ENCODE data around the gene IQGAP2. TPM values are rescaled to one million over a fixed set of nuclear protein-coding genes. Genes with fewer than 3 reads are reported as not detected.

The IQGAP2 gene
- total RNA-seq, 6 experiments from 2014 or later = 96.4 to 152 (median 123) TPM

DNA sequence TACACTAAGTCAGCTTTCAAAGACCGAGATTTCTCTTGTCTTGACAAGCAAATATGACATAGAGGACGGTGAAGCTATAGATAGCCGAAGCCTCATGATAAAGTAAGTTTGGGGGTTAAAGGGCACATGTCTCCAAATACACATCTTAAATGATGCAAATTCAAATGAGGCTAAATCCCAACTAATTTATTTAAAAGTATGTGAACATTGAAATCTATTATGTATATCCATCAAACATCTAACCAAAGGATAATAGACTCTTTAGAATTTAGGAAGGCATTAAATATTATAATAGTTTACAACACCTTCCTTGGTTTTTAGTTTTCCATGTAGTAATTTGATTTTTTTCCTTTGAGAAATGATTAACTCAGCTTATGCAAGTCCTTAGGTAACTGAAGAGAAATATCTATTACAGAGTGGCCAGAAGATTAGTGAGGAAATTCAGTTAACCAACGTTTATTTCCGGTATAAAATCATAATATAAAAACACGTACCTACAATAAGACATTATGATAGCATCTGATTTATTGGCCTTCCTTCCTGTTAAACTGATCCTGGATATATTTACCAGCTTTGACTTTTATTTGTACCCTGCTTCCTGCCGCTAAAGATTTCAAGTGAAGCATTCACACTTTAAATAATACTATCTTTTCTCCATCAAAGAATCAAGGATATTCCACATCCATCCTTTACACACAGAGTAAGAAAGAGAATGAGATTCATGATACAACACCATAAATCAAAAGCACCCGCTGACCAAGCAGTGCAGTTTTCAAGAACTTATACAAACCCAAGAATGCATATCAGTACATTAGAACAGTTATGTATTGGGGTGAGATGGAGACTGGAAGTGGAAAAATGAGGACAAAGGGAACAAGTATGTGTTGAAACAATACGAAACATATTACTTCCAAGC is 281.0 kb downstream of the IQGAP2 start:
- WGBS (ENCODE audit: insufficient coverage, low coverage, low lambda C conversion rate, missing lambda C conversion rate) = 34% methylated on average over 9 of the region's 9 CpGs
- intact Hi-C loops (cut with DNase I) = no loop called here
- no peak for DNase-seq

DNA sequence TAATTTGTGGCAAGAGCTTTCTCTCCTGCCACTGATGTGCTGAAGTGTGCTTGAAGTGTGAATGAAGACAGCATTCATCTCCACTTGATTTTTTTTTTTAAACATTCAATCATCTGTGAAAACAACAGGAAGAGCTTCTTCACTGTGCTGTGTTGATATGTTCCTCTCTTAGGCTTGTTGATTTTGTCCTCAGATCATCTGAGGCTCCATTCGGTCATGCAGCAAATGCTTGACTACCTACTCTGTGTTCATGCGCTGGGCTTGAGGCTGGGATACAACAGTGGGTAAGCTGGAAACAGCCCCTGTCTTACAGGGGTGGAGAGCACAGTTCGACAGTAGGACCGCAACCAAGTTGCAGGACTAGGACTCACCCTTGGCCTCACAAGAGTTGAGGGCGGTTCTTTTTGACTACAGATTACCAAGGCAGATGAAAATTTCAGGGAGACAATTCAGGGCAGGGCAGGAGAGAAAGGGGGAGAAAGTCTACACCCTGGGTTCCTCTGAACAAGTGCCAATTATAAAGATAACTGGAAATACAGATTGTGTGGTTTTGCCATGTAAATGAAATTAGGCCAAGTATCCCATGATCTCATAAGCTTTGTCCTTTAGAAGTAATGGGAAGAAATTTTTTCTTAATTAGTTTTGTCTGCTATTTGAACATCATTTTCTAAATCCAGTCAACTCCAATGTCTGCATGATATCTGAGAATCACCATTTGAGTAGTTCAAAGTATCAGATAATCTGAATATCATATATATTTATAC is 281.9 kb downstream of the IQGAP2 start:
- H3K9me3 ChIP-seq = no peaks in the 10 kb centered on the region
- DNase-seq (no peak), ATAC-seq (peak in 2 of 4 donors; percentile 10 to 59)
- intact Hi-C loops (cut with DNase I) = no loop called here
- TF ChIP-seq POLR2A (IDR thresholded peaks at IDR 0.05) = no peak
- TF ChIP-seq, protein P1, sequence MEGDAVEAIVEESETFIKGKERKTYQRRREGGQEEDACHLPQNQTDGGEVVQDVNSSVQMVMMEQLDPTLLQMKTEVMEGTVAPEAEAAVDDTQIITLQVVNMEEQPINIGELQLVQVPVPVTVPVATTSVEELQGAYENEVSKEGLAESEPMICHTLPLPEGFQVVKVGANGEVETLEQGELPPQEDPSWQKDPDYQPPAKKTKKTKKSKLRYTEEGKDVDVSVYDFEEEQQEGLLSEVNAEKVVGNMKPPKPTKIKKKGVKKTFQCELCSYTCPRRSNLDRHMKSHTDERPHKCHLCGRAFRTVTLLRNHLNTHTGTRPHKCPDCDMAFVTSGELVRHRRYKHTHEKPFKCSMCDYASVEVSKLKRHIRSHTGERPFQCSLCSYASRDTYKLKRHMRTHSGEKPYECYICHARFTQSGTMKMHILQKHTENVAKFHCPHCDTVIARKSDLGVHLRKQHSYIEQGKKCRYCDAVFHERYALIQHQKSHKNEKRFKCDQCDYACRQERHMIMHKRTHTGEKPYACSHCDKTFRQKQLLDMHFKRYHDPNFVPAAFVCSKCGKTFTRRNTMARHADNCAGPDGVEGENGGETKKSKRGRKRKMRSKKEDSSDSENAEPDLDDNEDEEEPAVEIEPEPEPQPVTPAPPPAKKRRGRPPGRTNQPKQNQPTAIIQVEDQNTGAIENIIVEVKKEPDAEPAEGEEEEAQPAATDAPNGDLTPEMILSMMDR (IDR thresholded peaks at IDR 0.05) = no peak
- peaks cover 0 to 12% (median under 1%) of the 10 kb centered on the region in 4 donors for H3K36me3 ChIP-seq
- no peak overlapping the region for H3K27ac ChIP-seq
- H3K4me1 ChIP-seq = peaks cover 0 to 9% (median 4%) of the 10 kb centered on the region in 4 donors
- H3K4me3 ChIP-seq = no peak overlapping the region
- no peaks in the 10 kb centered on the region for H3K27me3 ChIP-seq
- 69% methylated on average over 2 of the region's 5 CpGs for WGBS (ENCODE audit: insufficient coverage, low coverage, low lambda C conversion rate, missing lambda C conversion rate)

More for the DNA sequence above, 281.0 kb downstream of the IQGAP2 start:
- Histone ChIP-seq H3K4me1 (peaks cover 0 to 9% (median 4%) of the 10 kb centered on the region in 4 donors), H3K36me3 (peaks cover 0 to 12% (median 0%) of the 10 kb centered on the region in 4 donors), H3K4me3 (no peak overlapping the region), H3K27ac (no peak overlapping the region), H3K9me3 (no peaks in the 10 kb centered on the region), H3K27me3 (no peaks in the 10 kb centered on the region)
- ATAC-seq = peak; percentile 27 to 66 (median 49)
- TF ChIP-seq POLR2A (IDR thresholded peaks at IDR 0.05) = no peak
- TF ChIP-seq, protein P1 (IDR thresholded peaks at IDR 0.05) = no peak

DNA sequence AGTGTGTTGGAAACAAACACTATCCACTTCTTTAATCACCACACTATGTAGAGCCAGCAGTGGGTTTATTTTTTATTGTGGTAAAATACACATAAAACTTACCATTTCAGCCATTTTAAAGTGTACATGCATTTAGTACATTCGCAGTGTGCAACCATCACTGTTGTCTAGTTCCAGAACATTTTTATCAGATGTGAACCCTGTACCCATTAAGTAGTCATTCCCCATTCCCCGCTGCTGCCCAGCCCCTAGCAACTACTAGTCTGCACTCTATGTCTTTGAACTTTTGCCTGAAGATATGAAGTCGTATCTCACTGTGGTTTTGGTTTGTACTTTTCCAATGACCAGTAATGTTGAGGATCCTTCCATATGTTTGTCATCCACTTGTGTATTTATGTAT is 282.6 kb downstream of the IQGAP2 start:
- intact Hi-C loops (cut with DNase I) = no loop called here
- Histone ChIP-seq H3K27me3 (no peaks in the 10 kb centered on the region), H3K9me3 (no peaks in the 10 kb centered on the region), H3K36me3 (peaks cover 0 to 12% (median 3%) of the 10 kb centered on the region in 4 donors), H3K27ac (no peak overlapping the region), H3K4me1 (peaks cover 0 to 9% (median 4%) of the 10 kb centered on the region in 4 donors), H3K4me3 (no peak overlapping the region)
- TF ChIP-seq POLR2A (IDR thresholded peaks at IDR 0.05) = no peak
- TF ChIP-seq, protein P1 (IDR thresholded peaks at IDR 0.05) = no peak
- WGBS (ENCODE audit: insufficient coverage, low coverage, low lambda C conversion rate, missing lambda C conversion rate) = 68% methylated on average over 3 of the region's 3 CpGs
- ATAC-seq = no peak
- DNase-seq = no peak

DNA sequence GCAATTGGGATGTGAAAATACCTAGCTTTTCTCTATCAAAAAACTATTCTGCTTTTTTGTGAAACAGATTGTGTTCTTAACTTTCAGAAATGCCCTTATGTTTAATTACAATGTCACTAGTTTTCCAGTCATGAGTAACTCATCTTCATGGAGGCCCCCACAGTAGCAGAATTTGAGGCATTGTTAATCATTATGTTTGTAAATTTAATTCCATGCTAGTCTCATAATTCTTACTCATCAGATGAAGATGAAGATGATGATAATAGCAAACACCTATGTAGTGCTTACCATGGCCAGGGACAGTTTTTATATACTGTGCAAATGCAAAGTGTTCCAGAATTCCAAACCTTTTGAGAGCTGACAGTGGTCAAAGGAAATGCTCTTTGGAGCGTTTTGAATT is 285.1 kb downstream of the IQGAP2 start:
- DNase-seq (no peak), ATAC-seq (no peak)
- Histone ChIP-seq H3K4me1 (peaks cover 0 to 9% (median 4%) of the 10 kb centered on the region in 4 donors), H3K27me3 (no peaks in the 10 kb centered on the region), H3K9me3 (no peaks in the 10 kb centered on the region), H3K4me3 (no peak overlapping the region), H3K27ac (no peak overlapping the region), H3K36me3 (peaks cover 0 to 17% (median 6%) of the 10 kb centered on the region in 4 donors)
- intact Hi-C loops (cut with DNase I) = no loop called here
- TF ChIP-seq POLR2A (IDR thresholded peaks at IDR 0.05) = no peak
- TF ChIP-seq, protein P1 (IDR thresholded peaks at IDR 0.05) = no peak
- 100% methylated on average over 1 of the region's 1 CpG for WGBS (ENCODE audit: insufficient coverage, low coverage, low lambda C conversion rate, missing lambda C conversion rate)

Measured in right lobe of liver (tissue), 6 donors.